Measurements from ENCODE around the gene AKAP12. TPM values are rescaled to one million over a fixed set of nuclear protein-coding genes. Genes with fewer than 3 reads are reported as not detected.

Gene AKAP12
- total RNA-seq, 1 donor from 2014 or later = 15.1 TPM

DNA sequence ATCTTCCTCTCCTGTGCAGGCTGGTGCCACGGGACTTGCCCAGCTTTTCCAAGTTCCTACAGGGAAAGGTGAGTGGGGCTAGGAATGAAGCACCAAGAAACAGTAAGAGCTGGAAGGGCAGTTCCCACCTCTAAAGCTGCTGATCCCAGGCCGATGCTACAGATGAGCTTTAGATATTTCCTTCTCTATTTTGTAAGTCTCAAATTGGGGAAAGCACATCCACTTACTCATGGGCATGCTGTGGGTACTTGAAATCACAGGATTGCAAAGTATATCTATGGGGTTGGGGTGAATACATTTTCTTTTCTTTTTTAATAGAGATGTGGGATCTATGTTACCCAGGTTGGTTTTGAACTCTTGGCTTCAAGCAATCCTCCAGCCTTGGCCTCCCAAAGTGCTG is 148.5 kb downstream of the AKAP12 start:
- DNase-seq (no peak), ATAC-seq (no peak)
- intact Hi-C loops (cut with micrococcal nuclease) = no loop called here

DNA sequence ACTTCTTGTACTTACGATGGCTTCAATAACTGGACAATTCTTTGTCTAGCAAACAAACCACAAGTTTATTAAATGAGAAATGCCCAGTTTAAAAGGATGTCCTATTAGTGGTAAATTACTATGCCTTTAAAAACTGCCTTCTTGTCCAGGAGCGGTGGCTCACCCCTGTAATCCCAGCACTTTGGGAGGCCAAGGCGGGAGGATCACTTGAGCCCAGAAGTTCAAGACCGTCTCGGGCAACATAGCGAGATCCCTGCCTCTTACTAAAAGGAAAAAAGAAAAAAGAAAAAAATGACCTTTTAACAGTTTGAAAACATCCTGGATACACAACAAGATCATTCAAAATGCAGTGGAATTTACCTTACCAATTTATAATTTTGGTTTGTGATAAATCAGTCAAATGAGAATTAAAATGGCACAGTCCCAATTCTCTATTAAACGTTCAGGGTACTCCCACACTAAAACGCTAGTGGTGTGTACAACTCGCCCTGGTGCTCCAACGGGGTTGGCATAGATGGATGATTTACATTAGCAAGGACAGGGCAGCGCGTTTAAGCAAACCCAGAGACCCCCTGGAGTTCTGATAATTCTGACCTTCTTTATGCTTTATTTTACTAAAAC is 149.3 kb downstream of the AKAP12 start:
- no peak for ATAC-seq
- intact Hi-C loops (cut with micrococcal nuclease) = no loop called here
- DNase-seq = no peak

DNA sequence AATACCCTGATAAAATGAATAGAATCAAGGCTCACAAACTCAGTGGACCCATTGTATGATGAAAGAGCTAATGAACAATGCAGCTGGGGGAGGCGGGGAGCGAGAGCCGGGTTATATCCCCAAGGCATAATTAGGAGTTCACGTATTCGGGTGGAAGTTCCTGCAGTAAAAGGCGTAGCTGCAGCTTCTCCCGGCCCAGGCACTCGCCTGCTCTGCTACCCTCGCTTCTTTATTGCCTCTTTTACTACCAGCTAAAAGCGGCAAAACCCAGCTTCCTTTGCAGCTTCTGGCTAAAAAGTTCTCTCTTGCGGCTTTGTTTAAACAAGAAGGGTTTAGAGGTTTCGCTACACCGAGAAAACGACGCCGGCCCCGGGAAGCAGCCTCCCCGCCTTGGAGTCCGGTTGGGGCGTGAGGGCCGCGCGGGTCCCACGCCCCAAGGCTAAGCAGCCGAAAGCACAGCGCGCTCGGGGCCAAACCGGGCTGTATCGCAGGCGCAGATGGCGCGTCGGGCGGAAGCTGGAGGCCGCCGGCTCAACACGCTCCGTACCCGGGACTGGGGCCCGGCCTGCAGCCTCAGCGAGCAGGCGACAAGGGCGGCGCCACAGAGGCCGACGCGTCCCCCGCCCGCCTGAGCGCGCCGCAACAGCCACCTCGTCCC is 150.0 kb downstream of the AKAP12 start:
- intact Hi-C loops (cut with micrococcal nuclease) = loop anchor here (5.0 kb wide), 1 partner anchor 68 kb away; no protein-coding TSS in a partner anchor
- DNase-seq (peak; percentile 76), ATAC-seq (peak; percentile 39)

DNA sequence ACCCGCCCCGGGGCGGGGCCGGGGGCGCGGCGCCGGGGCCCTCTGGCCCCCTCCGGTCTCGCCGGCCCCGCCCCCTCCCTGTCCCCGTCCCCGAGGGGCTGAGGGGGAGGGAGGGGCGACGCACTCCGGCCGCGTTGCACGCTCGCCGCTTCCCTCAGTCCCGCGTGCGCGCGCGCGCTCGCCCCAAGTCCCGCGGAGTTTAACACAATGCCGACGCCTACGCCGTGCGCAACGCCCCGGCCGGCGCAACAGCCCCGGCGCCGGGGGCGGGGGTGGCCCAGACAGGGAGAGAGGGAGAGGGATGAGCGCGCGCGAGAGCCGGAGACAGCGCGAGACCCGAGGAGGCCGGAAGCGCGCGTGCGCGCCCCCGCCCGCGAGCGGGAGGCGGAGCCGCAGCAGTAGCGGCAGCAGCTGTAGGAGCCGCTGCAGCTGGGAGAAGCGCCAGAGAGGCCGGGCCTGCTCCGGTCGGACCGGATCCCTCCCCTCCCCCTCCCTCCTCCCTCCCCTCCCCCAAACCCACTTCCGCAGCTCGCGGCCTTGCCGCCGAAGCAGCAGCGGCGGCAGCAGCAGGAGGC is 150.6 kb downstream of the AKAP12 start:
- intact Hi-C loops (cut with micrococcal nuclease) = loop anchor here (5.0 kb wide), 1 partner anchor 67 kb away; no protein-coding TSS in a partner anchor
- ATAC-seq (peak; percentile 87), DNase-seq (peak; percentile 99)

DNA sequence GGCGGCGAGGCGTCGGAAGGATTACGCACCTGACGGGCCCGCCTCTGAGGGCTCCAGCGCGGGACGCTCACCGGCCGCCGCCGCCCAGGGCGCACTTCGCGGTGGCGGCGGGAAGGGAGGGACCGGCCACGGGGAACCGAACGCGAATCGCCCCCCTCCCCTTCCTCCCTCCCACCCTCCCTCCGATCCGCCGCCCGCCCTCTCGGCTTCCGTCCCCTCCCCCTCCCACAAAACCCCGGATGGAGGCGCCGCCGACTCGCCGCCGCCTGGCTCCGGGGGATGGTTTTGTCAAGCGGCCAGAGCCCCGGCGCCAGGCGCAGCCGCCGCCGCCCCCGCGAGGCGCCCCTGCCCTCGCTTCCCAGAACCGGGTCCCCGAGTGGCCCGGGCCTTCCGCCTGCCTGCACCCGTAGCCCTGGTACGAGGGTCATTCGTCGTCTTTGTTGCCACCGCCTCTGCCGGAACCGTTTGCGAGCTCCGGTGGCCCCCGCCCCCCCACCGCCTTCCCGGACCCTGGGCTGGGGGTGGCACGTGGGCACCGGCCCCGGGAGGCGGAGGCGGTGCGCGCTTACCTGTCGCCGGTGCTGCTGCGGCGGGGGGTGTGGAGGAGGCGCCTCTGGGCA is 151.2 kb downstream of the AKAP12 start:
- DNase-seq = peak; percentile 87
- intact Hi-C loops (cut with micrococcal nuclease) = loop anchor here (5.0 kb wide), 1 partner anchor 66 kb away; no protein-coding TSS in a partner anchor

GRCh38 chr6:151391471-151392413 is 152.0 kb downstream of the AKAP12 start, which contains the start of gene ZBTB2:
ZBTB2 (minus strand) TSS chr6:151391559; CDS start chr6:151373637, 17,922 bp downstream.
- peak; percentile 9 for ATAC-seq
- DNase-seq = peak; percentile 81
- intact Hi-C loops (cut with micrococcal nuclease) = loop anchor here (5.0 kb wide), 1 partner anchor 66 kb away; no protein-coding TSS in a partner anchor

More for the DNA sequence above, 151.2 kb downstream of the AKAP12 start:
- peak; percentile 52 for ATAC-seq

- ATAC-seq = no peak
- DNase-seq = no peak
- intact Hi-C loops (cut with micrococcal nuclease) = loop anchor here (5.0 kb wide), 1 partner anchor 65 kb away; no protein-coding TSS in a partner anchor
These were observed 152.7 kb downstream of the AKAP12 start for GRCh38 chr6:151392427-151392826.

GRCh38 chr6:151393410-151393809 is 153.6 kb downstream of the AKAP12 start:
- DNase-seq (no peak), ATAC-seq (no peak)
- intact Hi-C loops (cut with micrococcal nuclease) = loop anchor here (5.0 kb wide), 1 partner anchor 64 kb away; no protein-coding TSS in a partner anchor

GRCh38 chr6:151399679-151400078 is 159.9 kb downstream of the AKAP12 start:
- ATAC-seq (no peak), DNase-seq (no peak)
- intact Hi-C loops (cut with micrococcal nuclease) = no loop called here

- intact Hi-C loops (cut with micrococcal nuclease) = no loop called here
- no peak for DNase-seq
- no peak for ATAC-seq
These were observed 160.7 kb downstream of the AKAP12 start for GRCh38 chr6:151400473-151400872.

DNA sequence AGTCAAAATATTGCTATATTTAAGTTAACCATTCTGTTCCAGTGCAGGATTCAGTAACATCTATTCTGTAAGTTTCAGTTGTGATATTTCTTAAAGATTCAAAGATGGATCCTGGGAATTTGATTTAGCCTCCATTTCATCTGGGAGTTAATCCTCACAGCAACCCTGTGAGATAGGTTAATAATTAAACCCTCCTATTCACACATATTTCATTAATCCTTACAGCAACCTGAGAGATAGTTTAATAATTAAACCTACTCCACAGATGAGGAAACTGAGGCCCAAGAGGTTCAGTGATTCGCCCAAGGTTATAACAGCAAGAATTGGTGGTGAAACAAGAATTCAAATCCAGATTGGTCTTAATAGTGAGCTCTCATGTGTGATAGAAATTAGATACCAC is 162.5 kb downstream of the AKAP12 start:
- no peak for DNase-seq
- intact Hi-C loops (cut with micrococcal nuclease) = no loop called here
- ATAC-seq = no peak

DNA sequence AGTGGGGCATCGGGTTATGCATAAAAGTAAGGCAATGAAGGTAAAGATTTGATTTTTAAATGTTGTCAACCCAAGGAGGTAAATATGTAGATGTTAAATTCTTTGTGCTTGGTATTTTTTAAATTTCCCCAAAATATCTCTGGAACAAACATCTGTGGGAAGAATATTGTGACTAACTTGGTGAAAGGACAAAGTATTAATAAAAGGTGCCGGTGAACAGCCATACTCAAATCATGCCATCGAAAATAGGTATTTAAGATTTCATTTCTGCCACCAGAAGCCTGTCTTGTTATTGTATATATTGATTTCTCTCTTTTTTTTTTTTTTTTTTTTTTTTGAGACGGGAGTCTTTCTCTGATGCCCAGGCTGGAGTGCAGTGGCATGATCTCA is 164.1 kb downstream of the AKAP12 start:
- intact Hi-C loops (cut with micrococcal nuclease) = no loop called here
- DNase-seq = no peak
- ATAC-seq = no peak

Other genes starting within 250 kb of the AKAP12 start
- gene ZBTB2, start 151.6 kb downstream of the AKAP12 start, total RNA-seq = 5.2 TPM
- 18.7 TPM for gene RMND1, start 212.2 kb downstream of the AKAP12 start, total RNA-seq